ENCODE results near the gene RASSF7.
A peak's percentile ranks its signal among the peaks of the same experiment; 100 is the strongest.

RASSF7 gene

DNA sequence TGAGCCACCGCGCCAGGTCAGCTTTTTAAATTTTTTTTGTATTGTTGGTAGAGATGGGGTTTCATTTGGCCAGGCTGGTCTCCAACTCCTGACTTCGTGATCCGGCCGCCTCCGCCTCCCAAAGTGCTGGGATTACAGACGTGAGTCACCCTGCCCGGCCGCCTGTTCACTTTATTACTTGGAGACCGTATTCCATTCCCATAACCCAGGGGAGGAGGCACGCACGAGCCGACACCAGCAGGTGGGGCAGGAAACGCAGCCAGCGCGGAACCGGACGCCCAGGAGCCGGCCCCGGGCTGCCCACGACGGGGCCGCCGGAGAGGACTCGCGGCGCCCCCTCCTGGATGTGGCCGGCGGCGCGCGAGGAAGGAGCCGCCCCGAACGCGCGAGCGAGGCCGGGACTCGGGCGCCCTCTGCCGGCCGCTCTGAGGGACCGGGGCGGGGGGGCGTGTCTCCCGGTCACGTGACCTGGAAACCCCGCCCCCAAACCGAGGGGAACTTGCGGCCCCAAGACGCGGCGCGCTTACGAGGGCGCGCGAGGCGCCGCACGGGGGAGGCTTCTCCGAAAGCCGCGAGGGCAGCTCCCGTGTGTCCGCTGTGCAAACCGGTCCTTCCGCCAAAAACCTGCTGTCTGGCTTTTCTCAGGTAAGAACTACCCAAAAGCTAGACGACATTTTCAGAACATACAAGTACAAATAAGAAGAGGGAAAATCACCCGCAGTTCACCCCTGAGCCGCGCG lies 42.1 kb upstream of the RASSF7 start:
- Histone ChIP-seq H3K27me3 (no peaks in the 10 kb centered on the region), H3K4me1 (peaks cover 0 to 9% (median 3%) of the 10 kb centered on the region in 4 donors), H3K4me3 (peak overlapping the region; percentile 18 to 44), H3K9me3 (peaks cover 0 to 9% (median 0%) of the 10 kb centered on the region in 3 donors), H3K36me3 (peaks cover 5 to 16% (median 6%) of the 10 kb centered on the region in 3 donors), H3K27ac (peak overlapping the region; percentile 74 to 85)
- DNase-seq, result peak; percentile 93 to 97
- TF ChIP-seq, protein P1, sequence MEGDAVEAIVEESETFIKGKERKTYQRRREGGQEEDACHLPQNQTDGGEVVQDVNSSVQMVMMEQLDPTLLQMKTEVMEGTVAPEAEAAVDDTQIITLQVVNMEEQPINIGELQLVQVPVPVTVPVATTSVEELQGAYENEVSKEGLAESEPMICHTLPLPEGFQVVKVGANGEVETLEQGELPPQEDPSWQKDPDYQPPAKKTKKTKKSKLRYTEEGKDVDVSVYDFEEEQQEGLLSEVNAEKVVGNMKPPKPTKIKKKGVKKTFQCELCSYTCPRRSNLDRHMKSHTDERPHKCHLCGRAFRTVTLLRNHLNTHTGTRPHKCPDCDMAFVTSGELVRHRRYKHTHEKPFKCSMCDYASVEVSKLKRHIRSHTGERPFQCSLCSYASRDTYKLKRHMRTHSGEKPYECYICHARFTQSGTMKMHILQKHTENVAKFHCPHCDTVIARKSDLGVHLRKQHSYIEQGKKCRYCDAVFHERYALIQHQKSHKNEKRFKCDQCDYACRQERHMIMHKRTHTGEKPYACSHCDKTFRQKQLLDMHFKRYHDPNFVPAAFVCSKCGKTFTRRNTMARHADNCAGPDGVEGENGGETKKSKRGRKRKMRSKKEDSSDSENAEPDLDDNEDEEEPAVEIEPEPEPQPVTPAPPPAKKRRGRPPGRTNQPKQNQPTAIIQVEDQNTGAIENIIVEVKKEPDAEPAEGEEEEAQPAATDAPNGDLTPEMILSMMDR (IDR thresholded peaks at IDR 0.05), result peak; percentile 99 to 100
- intact Hi-C loops (cut with DNase I; ENCODE audit: low total_unique reads), result no loop called here

DNA sequence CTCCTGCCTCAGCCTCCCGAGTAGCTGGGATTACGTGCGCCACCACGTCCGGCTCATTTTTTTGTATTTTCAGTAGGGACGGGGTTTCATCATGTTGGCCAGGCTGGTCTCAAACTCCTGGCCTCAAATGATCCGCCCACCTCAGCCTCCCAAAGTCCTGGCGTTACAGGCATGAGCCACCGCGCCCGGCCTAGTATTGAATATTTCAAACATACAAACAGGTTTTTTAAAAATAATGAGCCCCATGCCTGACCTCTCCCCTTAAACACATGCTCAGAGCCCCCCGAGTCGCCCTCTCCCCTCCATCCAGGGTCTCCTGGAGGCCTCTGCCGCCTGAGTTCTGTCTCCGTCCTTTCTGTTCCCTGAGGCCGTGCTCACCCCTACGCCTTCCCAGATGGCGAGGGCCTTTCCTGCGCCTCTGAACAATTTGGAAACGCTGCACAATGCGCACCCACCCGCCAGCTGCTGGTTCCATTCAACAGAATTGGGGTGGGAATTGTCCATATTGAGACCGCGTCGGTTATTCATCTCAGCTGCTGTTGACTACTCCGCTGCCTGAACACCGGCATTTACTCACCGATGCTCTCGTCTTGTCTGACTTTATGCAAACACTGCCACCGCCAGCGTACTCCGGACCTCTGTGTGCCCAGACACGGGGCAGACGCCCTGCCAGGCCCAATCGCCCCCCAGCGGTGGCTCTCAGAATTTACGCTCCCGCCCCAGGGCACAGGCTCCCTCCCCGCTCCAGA lies 40.2 kb upstream of the RASSF7 start:
- Histone ChIP-seq H3K9me3 (peaks cover 0 to 9% (median 0%) of the 10 kb centered on the region in 3 donors), H3K27me3 (no peaks in the 10 kb centered on the region), H3K27ac (no peak overlapping the region), H3K36me3 (peaks cover 0 to 5% (median 0%) of the 10 kb centered on the region in 3 donors), H3K4me1 (peaks cover 0 to 9% (median 3%) of the 10 kb centered on the region in 4 donors), H3K4me3 (no peak overlapping the region)
- DNase-seq, result no peak
- intact Hi-C loops (cut with DNase I; ENCODE audit: low total_unique reads), result no loop called here
- TF ChIP-seq, protein P1 (IDR thresholded peaks at IDR 0.05), result no peak

DNA sequence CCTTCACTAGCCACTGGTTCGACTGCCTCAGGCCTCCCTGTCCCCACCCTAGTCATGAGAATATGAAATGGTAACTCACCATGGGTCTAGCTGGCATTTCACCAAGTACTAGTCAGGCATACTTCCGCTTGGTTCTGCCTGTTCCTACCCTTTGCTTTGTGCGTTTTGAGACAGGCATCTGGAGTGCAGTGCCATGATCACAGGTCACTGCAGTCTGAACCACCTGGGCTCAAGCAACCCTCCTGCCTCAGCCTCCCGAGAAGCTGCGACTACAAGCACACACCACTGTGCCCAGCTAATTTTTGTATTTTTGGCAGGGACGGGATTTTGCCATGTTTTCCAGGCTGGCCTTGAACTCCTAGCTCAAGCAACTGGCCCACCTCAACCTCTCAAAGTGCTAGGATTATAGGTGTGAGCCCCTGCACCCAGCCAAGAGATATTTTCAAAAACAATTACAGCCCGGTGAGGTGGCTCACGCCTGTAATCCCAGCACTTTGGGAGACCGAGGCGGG lies 39.5 kb upstream of the RASSF7 start:
- TF ChIP-seq, protein P1 (IDR thresholded peaks at IDR 0.05), result no peak
- Histone ChIP-seq H3K36me3 (peaks cover 0 to 2% (median 0%) of the 10 kb centered on the region in 3 donors), H3K4me3 (no peak overlapping the region), H3K4me1 (peaks cover 0 to 14% (median 3%) of the 10 kb centered on the region in 4 donors), H3K27ac (no peak overlapping the region), H3K9me3 (peaks cover 0 to 6% (median 0%) of the 10 kb centered on the region in 3 donors), H3K27me3 (no peaks in the 10 kb centered on the region)
- no peak for DNase-seq
- intact Hi-C loops (cut with DNase I; ENCODE audit: low total_unique reads), result no loop called here

DNA sequence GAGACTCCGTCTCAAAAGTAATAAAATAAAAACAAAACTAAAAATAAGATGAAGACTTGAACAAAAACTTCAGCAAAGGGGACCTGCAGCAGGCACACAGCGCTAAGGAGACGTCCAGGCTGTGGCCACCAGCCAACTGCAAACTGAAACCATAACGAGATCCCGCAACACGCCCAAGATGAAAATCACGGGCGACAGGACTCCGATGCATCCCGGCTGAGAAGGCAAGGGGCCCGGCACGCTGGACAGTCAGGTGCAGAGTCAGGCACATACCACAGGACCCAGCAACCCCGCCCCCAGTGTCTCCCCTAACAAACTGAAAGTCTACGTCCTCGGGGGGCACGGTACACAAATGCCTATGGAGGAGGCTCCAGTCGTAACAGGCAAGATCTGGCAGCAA lies 34.6 kb upstream of the RASSF7 start:
- TF ChIP-seq, protein P1 (IDR thresholded peaks at IDR 0.05), result no peak
- no peak overlapping the region for H3K27ac ChIP-seq
- no peaks in the 10 kb centered on the region for H3K9me3 ChIP-seq
- DNase-seq, result no peak
- no peaks in the 10 kb centered on the region for H3K27me3 ChIP-seq
- peaks cover 0 to 21% (median under 1%) of the 10 kb centered on the region in 3 donors for H3K36me3 ChIP-seq
- peaks cover 0 to 7% (median 0%) of the 10 kb centered on the region in 4 donors for H3K4me1 ChIP-seq
- no peak overlapping the region for H3K4me3 ChIP-seq
- intact Hi-C loops (cut with DNase I; ENCODE audit: low total_unique reads), result no loop called here

DNA sequence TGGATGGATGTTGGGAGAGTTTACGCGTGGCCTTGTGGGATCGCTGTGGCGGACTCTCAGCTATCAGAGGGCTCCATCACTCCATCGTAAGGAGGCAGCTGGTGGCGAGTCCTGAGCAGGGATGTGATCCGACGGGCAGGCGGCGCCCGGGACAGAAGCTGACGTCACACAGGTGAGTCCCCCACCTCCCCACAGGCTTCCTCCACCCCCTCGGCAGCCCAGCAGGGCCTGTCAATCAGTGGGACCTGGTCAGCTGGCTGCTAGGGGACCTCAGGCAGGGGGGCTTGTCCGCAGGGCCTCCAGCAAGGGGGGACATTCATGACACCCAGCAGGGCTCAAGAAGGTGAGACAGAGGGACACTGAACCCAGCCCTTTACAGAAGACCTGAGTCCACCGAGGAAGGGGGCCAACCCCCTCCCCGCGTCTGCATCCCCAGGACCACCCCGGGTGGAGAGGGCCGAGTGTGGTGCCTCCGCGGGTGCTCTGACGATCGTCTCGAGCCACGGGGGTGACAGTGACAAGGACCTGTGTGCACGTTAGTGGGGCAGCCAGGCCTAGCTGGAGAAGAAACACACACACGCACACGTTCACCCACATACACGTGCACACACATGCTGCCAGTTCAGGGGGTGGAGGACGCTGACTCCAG lies 32.5 kb upstream of the RASSF7 start:
- Histone ChIP-seq H3K9me3 (no peaks in the 10 kb centered on the region), H3K4me1 (peaks cover 0 to 12% (median 4%) of the 10 kb centered on the region in 4 donors), H3K27ac (no peak overlapping the region), H3K4me3 (no peak overlapping the region), H3K27me3 (no peaks in the 10 kb centered on the region), H3K36me3 (peaks cover 18 to 42% (median 20%) of the 10 kb centered on the region in 3 donors)
- no peak for DNase-seq
- intact Hi-C loops (cut with DNase I; ENCODE audit: low total_unique reads), result no loop called here
- TF ChIP-seq, protein P1 (IDR thresholded peaks at IDR 0.05), result no peak
